NCI-H146 (cell line): ENCODE results near the gene CRYBG3.
"Not testable (repeated sequence)": the region's sequence is repeated elsewhere in the genome, so short reads cannot be mapped to it uniquely, and the experiment has no call there.

Source experiments
- DNase-seq: peaks from one replicate; lab custom pipeline; 2025; lab: John Stamatoyannopoulos, UW

The CRYBG3 gene

DNA sequence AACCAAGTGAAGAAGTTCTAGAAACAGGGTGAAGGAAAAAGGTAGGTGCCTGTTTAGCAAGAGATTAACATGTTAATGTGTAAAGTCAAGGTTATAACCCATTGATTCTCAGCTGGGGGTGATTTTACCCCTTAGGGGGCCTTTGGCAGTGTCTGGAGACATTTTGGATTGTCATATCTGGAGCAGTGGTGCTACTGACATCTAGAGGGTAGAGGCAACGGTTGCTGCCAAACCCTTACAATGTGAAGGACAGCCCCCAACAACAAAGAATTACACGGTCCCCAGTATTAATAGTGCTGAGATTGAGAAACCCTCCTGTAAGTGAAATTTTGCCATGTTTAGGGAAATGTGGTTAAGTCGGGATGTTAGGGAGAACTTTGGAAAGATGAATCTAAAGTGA lies 74.7 kb downstream of the CRYBG3 start:
- DNase-seq = peak; percentile 26

DNA sequence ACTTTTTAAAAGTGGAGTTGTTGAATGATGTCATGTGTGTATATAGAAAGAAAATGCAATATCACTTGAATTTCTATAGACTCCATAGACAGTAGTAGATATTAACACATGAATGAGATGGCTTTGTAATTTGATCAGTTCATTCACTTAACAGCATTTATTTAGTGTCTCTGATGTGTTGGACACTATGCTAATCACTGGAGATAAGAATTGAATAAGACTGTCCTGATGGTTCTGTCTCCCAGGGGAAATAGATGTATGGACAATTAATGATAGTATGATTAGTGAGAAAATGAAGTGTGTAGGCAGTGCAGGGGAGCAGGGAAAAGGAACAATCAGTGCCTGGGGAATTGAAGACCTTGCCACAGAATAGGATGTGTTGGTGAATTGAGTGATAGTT lies 77.5 kb downstream of the CRYBG3 start:
- peak; percentile 15 for DNase-seq

DNA sequence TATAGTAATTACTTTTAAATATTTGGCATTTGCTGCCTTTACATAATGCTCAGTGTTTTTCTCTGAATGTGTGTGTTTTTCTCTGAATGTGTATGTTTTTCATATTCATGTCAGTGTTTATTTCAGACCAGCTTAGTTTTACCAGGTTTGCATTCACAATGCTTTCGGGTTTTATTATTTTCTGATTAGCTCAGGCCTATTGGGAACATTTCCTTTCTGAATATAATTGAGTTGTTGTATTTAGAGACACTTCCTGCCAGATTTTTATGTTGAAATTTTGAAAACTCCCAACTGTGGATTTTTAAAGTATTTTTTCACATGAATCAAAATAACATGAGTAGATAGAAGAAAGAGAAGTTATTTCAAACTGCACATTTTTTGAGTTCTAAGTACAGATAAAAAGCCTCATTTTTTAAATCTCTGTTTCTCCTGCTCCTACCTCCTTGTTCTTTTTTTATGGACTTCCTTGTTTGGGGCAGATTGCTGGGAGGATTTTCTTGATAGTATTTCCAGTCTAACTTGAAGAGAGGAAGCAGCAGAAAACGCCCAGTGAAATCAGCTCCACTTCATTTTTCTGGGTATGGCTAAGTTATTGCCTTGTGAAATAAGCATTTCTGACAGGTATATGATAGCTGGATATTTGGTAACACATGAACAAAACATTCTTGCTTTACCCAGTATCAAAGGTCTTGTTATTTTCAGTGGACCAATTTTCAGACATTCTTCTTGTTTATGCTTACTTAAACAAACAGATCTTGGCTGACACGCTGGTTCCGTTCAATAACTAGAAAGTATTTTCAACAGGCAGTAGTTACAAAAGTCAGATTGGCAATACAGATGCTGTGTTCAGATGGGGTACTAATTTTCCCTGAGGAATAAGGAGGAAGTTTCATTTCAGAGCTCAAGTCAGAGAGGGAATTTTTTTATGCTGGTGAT lies 79.8 kb downstream of the CRYBG3 start:
- no peak for DNase-seq

DNA sequence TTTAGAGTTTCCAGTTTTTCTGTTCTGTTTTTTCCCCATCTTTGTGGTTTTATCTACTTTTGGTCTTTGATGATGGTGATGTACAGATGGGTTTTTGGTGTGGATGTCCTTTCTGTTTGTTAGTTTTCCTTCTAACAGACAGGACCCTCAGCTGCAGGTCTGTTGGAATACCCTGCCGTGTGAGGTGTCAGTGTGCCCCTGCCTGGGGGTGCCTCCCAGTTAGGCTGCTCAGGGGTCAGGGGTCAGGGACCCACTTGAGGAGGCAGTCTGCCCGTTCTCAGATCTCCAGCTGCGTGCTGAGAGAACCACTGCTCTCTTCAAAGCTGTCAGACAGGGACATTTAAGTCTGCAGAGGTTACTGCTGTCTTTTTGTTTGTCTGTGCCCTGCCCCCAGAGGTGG lies 88.0 kb downstream of the CRYBG3 start:
- DNase-seq = not testable (repeated sequence)

DNA sequence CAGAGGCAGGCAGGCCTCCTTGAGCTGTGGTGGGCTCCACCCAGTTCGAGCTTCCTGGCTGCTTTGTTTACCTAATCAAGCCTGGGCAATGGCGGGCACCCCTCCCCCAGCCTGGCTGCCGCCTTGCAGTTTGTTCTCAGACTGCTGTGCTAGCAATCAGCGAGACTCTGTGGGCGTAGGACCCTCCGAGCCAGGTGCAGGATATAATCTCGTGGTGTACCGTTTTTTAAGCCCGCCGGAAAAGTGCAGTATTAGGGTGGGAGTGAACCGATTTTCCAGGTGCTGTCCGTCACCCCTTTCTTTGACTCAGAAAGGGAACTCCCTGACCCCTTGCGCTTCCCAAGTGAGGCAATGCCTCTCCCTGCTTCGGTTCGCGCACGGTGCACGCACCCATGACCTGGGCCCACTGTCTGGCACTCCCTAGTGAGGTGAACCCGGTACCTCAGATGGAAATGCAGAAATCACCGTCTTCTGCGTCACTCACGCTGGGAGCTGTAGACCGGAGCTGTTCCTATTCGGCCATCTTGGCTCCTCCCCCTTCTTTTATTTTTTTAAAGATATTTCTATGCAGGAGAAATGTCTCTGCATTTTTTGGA lies 88.5 kb downstream of the CRYBG3 start:
- DNase-seq = not testable (repeated sequence)

DNA sequence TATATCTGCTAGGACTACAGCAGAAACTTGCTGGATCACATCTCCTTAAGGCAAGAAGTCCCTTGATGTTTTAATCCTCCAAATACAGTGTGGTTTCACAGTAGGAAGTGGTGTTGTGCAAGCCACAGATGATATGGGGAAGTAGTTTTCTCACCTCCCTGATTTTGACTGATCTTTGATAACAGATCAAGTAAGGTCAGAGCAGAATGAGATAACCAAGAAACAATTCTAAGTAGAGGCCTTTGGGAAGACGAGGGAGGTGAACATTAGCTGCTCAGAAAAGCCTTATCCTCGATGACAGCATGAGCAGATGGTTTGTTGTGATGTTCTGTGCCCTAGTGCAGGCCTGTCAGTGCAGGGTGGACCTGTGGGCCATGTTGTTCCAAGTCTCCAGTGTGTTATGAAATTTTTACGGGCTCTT lies 89.1 kb downstream of the CRYBG3 start:
- no peak for DNase-seq

DNA sequence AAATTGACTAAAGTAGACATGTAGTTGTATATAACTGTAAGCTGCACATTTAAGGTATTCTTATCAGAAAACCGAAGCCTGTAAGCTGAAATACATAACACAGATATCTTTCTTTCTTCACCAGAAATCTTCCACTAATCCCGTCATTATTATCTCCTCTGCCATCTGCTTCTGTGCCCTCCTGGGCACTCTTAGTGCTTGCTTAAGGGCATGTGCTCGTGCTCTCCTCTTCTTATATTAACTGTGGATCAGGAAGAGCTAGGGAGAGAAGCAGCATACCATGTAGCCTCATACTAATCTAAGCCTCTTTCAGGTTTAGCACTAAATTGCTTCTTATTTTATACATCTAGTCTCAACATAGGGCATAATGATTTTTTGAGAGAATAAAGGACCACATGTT lies 89.6 kb downstream of the CRYBG3 start:
- no peak for DNase-seq

DNA sequence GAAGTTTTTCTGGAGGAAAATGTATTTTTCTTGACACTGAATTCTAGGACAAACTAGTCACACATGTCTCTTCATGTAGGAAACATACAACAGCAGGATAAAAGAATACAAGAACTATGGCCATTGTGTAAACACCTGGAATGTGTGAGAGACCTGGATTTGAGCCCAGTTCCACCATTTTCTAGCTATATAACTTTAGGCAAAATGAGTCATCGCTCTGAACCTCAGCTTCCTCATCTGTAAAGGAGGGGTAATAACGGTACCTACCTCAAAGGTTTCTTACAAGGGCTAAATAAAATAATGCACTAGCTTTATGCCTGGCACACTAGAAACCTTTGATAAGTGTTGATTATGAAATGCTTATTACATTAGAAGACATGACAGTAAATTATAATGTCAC lies 92.6 kb downstream of the CRYBG3 start:
- no peak for DNase-seq

DNA sequence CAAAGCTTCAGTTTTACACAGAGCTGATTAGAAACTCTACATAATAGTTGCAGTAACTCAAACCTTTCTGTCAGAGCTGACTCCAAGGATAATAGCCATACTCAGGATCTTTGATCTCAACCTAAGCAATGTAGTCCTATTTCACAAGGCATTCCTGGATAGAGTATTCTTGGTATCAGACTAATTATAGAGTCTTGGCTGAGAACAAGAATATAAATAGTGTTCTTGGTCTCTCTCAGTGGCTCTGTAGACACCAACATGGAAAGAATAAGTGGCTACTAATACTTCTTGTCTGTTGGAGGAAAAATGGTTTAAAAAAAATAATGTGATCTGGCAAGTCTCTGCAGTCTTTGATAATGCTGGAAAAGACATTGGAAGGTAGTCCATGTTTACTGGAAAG lies 94.8 kb downstream of the CRYBG3 start:
- no peak for DNase-seq

DNA sequence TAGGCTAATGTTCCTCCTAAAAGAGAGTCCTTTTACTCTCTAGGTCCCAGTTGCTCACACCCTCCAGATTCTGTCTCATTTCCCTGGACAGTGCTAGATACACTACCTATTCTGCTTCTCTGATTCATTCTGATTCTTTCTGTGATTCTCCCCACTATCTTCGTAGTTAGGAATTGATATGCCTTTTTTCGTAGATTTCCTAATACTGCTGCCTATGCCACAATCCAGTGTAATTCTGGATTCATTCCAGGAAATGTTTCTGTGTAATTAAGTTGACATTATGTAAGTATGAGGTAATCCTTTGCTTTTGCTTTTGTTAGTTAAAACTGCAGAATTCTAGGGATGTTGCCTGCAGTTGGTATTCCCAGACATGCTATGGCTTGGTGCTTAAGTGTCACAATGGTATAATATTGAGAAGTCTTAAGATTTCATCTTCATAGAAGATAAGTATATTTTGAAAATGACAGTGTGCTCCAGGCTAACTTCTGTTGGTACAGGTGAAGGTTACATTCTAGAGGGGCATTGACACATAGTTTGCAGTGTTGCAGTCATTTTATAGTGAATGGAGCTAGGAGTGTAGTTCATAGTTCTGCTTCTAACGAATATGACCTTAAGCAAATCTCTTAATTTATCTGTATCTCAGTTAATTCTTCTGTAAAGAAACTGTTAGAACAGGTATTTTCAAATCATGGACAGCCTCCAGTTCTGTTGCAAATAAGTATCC lies 96.2 kb downstream of the CRYBG3 start:
- no peak for DNase-seq

DNA sequence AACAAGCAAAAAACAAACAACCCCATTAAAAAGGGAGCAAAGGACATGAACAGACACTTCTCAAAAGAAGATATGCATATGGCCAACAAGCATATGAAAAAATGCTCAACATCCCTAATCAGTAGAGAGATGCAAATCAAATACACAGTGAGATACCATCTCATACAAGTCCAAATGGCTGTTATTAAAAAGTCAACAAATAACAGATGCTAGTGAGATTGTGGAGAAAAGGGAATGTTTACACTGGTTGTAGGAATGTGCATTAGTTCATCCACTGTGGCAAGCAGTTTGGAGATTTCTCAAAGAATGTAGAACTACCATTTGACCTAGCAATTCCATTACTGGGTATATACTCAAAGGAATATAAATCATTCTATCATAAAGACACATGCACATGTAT lies 105.9 kb downstream of the CRYBG3 start:
- no peak for DNase-seq

DNA sequence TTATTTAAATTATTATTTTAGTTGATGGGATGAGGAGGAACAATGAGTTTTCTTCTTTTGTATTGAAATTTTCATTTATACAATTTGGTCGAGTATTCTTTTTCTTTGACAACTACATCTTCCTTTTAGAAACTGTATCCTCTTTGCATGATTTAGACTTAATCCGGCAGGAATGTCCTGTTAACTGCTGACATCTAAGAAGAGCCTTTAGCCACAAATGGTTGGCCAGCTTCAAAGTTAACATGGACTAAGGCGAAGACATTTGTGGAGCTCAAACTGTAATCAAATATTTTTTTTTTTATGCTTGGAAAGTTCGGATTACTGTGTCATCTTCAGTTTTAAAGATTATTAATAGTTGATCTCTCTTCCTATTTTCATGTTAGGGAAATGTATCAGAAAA lies 107.2 kb downstream of the CRYBG3 start:
- no peak for DNase-seq

DNA sequence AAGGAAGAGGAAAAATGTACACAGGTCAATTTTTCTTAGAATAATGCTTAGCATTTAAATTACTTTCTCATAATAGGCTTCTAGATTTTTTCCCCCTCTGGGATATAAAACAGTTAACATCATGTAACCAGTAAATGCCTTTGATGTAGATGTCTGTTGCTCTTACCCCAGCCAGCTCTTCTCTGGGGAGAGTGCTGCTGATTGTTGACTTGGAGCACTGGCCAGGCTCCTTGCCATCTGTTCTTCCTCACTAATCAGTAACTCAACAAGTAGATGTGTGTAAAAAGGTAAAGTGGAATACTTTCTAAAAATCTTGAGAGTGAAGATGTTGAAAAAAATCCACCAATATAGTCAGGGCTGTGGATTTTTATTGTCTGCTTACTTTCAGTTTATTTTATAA lies 108.2 kb downstream of the CRYBG3 start:
- DNase-seq = no peak

DNA sequence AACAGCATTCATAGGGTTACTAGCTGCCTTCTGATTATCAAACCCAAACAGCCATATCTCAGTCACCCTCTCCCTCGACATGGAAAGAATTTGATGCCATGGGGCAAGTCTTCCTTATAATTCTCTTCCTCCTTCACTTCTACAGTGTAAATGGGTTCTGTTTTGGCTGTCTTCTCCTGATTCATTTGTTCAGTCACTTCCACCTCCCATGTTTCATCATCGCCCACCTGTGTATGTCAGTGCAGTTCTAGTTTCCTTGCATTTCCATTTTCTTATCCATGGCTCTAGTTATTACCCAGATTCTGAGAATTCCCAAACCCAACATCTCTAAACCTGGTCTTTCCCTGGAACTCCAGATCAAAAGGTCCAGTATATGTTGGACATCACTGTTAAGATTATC lies 109.4 kb downstream of the CRYBG3 start:
- no peak for DNase-seq

DNA sequence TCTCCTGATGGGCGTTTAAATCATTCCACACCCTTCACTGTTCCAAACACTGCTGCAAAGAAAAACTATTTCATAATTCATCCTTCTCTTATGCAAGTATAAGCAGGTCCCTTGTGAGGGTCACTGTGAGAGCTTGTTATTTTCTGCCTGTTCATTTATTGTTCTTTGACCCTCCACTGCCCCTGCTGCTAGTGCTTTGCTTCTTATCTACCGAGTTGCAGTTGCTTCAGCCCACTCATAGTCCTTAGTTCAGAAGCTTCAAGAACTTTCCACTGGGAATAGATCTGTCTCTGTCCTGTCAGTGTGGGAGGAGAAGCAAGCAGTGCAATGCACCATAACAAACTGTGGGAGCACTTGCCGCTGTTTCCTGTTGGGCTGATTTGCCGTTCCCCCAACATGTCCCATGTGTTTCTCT lies 110.6 kb downstream of the CRYBG3 start:
- no peak for DNase-seq

DNA sequence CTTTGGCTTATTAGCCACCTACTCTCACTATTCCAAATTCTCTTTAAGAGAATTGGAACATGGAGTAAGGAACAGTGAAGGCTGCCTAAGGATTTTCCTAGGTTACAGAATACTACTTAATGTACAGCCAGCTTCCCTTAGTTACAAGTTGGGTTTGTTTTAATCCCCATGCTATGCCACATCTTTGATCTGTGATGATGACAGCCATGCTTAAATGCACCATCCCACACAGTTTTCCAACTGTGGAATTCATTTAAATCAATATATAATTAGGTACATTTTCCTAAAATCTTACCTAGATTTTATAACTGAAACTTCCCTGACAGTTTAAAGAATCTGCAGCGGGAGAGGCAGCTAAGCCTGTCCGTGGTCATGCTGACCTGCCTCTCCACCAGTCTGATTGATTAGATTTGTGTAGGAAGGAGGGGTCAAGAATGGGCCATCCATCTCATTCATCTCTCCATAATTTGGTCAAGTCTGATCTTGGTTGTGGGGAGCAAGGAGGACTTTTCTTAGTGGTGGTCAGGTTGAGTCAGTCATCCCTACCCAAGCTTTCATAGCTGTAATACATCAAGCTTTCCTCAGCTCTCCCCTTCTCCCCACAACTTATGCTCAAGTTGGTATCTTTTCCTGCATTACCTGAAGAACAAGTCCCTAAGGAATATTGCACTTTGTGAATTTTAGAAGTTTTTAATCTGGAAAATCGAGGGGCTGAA lies 113.3 kb downstream of the CRYBG3 start:
- no peak for DNase-seq

DNA sequence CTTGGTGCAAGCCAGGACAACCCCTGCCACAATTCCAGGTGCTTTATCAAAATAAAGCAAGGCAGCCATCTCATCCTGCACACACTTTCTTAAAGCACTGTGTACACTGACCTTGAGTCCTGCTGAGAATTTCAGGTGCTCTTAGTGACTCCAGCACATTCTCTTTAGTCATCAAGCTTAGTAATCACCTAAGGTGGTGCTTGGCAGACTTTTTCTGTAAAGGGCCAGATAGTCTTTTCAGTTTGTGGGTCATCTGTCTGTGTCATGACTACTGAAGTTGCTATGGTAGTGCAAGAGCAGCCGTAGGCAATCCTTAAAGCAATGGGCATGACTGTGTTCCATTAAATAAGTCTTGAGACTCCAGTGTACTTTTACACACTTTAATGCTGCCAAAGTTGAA lies 114.0 kb downstream of the CRYBG3 start:
- no peak for DNase-seq

DNA sequence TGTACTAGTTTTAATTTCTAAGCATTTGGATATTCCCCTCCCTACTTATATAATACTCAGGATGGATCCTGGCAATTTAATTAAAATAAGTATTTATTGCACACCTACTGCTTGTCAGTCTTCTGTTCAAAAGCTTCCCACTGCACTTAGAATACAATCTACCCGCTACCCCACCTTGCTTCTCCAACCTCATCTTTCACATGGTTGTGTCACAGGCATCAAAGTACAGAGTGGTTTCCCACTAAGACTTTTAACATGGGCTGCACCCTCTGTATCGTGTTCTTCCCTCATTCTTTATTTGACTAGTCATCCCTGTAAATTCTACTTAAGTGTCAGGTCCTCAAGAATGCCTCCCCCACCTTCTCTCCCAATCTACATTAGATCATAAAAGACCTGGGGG lies 115.4 kb downstream of the CRYBG3 start:
- DNase-seq = no peak

DNA sequence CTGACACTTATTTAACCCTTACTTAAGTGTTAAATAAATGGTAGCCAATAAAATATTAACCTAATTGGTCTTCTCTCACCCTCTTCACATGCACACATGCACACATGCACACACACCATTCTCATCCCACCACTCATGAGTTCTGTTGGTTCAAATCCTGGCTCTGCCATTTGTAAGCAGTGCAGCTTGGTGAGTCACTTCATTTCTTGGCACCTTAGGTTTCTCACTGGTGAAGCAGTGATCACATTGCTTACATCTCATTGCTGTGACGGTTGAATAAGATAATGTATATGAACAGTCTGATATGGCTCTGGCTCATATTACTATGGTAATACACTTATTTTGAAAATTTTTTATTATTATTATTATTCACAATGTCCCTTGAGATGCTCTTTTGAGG lies 116.6 kb downstream of the CRYBG3 start:
- no peak for DNase-seq

DNA sequence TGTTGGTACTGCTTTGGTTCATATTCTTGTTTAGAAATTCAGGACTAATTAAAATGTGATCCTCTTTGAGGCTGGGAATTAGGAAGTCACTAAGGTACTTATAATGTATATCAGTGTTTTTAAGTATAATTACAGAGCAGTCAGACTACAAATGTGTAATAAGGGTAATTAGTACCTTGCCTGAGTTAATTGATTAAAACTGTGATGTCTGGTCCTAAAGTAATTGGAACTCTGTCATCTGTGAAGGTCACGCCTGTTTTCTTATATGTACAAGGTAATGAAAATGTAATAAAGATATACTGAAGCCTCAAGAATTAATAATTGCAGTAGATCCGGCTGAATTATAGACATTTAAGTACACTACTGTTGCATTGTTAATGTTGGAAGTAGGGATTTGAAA lies 117.6 kb downstream of the CRYBG3 start:
- no peak for DNase-seq

DNA sequence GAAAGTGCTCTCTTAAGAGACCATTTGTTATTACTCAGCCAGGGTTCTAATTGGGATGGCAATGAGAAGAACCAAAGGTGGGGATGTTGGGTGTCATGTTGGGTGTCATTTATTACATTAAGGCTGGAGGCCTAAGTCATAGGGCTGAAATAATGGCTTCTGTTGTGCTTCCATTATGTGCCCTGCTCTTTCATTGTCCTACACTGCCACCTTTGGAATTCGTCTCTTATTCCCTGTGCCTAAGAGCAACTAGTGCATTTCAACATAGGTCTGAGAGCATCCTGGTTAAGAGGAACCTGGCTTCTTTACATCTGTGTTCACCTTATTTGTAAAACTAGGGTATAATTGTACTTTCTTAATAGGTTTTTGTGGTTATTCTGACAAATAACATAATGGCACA lies 118.2 kb downstream of the CRYBG3 start:
- DNase-seq = peak; percentile 4

DNA sequence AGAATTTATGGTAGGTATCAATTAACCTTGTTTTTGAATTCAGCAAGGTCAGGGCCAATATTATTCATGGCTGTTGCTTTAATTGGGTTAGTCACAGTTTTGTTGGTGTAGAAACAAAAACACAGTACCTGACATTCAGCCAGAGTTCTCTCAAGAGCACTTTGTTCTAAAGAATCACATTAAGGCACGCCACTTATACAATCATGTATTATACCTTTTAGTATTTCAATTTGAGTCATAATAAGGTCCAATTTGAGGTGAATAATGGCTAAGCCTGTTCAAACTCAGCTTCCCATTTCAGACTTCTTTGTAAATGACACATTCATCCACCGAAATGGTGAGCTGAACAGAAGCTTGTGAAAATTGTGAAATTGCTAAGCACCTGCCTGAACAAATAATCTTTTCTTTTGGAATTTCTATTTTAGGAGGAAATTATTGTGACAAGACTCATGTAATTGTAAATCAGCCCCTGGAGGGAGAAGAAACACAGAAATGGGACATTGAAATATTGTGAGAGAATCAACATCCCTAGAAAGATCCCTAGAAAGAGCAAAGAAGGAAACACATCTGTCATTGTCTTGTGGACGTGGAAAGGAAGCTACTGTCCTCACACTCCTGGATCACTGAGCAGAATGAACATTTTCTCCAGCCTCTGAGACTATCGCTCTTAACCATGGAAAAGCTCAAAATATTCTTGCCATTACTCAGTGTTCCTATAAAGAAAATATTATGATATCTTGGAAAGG lies 121.2 kb downstream of the CRYBG3 start:
- peak; percentile 6 for DNase-seq
